Amygdala (tissue), 56 donors: ENCODE data around the gene MYO1B.

Experiments used
- DNase-seq, 56 donors: peaks; one replicate each; lab custom pipeline; 2025; lab: John Stamatoyannopoulos, UW

MYO1B gene

DNA sequence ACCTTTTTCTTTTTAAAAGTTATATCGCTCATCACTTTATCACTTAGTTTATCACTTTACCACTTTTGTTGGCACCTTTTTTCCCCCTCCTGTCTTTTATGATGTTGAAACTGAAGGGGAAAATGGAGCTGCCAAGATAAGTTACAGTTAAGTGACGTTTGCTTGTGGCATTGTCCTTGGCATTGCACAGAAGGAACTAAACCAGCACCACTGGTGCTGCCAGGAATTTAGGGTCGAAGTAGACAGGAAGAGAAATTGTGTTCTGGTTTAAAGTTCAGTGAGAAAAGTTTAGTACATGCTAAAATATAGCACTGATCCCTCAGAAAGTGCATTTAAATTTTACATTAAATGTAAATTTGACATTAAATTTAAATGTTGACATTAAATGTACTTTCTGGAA is 49.9 kb downstream of the MYO1B start:
- no peak for DNase-seq

DNA sequence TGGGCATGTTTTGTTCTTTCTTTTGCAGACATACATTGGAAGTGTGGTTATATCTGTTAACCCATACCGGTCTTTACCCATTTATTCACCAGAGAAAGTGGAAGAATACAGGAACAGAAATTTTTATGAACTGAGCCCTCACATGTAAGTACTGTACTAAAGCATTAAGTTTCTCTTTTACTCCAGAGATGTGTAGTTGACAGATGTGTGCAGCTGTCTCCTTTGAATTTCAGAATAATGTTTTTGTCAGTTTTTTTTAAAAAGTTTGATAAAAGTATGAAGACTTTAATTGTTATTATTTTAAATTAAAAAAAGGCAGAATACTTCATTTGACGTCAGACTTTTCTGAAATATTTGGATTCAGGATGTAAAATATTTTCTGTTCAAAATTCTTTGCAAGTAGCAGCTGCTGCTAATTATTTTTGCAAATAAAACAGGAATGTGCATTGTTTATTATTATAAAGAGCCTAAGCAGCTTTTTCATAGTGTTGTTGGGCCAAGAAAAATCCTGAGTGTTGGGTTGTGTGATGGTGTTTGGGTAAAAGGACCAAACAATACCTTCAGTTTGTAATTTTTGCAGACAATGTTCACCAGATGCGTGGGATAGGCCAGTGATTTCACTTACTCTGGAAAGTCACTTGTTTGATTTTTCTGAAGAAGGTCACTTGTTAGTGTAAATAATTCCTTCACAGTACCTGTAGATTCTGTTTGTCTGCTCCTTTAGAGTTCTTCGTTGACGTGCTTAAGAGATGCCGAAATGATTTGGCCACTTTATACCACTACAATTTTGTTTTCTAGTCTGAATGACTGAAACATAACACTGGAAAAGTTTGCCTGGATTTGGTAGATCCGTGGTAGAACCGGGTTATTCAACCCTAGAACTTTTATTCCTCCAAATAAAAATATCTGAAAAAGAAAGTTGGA is 51.1 kb downstream of the MYO1B start:
- DNase-seq, result no peak

DNA sequence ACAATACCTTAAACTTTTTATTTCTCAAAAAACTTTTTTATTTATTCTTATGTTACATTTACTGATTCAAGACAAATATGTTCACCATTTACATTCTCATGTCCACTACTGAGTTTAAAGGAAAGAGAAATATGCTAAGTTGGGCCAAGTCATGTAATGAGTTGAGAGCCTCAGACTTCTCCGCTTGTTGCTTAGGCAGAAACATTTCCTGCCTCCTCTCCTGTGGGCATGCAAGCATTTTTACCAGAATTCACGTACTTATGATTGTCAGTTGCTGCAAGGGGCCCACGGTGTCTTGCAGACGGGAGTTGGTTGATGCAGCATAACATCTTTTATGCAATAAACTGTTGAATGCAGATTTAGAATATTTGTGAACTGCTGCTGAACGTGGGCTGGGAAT is 51.8 kb downstream of the MYO1B start:
- DNase-seq, result no peak

DNA sequence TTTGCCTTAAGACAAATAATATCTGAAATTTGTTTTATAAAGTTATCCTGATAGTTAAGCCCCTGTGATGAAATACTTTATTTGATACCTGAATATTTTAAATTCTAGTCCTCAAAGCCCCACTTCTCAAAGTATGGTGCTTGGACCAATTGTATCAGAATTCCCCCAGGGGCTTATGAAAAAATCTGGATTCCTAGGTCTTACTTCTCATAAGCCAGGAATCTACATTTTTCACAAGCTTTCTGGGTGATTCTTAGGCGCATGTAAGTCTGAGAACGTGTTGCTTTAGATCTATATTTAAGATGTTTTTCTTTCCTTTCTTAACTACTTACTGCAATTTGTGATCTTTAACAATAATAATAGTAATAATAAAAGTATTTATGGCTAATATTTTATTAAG is 53.1 kb downstream of the MYO1B start:
- no peak for DNase-seq

DNA sequence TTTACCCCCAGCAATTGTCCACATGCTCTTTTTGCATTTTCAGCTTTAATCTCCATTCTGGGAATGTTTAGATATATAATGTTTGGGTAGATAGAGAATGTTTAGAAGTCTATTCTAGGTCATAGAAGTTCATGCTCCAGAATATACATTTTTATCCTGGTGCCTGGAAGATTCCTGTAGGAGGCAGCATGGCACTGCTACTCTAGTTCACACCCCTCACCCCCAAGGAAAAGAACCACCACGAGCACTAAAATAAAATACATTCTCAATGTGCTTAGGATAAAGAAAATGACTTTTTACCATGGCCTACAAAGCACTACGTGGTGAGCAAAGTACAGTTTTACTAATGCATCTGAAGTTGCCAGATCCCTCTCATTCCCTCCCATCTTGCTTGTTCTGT is 53.8 kb downstream of the MYO1B start:
- no peak for DNase-seq

DNA sequence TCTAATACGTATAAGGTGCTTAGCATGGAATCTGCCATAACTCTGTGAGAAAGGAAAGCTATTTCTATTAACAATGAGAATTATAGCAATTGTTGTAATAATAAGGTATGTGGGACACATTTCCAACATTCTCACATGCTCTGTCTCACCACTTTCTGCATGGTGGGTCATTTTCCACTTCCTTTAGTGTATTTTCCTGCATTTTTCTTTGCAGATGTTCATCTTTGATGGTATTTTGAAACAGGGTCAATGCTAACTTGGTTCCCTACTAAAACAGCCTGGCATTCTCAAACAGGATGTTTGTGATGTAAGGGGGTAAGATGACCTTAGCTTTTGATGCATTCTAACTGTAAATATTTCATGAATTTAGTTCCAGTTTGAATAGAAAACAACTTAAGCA is 54.7 kb downstream of the MYO1B start:
- no peak for DNase-seq

DNA sequence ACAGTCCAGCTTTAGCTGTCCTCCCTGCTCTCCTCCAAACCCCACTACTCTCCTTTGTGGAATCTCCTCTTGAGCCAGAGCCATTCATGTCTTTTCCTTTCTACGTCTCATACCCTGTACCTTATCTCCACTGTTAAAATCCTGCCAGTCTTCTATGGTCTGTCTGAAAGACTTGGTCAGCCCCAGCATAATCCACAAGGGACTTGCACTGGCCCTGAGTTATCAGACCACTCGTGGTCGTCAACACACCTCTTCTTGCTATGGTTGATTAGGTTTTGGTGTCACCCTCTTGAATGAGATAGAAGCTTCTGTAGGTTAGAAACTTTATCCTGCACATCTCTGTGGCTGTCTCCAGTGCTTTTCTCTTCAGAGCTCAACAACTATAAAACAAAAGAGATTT is 56.8 kb downstream of the MYO1B start:
- DNase-seq, result no peak

DNA sequence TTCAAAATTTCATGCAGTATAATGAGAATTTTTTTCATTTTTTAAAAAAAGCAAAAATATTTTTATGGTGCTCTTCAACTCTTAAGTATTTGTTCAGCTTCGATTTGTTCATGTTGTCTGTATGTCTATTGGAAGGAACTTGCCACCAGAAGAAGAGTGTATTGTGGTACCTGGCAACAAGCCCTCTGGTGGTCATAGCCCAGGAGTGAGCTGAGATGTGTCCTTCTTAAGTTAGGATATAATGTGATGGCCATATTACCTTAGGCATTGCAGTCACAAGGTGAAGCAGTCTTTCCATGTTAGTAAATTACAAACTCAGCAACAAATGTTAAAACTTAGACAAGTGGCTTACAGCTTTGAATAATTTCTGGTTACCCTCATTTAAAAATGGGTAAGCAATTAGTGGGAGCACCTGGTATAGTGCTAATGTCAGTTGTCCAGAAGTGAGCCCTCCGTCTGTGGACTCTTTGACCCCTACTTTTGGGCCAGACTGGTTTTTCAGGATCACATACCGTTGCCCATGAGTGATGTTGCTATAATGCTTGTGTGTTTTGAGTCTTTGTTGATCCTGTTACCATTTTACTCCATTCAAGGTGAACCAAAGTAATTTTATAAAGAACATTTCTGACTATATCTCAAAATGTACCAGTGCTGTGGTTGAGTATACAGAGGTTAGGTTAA is 57.4 kb downstream of the MYO1B start:
- no peak for DNase-seq

DNA sequence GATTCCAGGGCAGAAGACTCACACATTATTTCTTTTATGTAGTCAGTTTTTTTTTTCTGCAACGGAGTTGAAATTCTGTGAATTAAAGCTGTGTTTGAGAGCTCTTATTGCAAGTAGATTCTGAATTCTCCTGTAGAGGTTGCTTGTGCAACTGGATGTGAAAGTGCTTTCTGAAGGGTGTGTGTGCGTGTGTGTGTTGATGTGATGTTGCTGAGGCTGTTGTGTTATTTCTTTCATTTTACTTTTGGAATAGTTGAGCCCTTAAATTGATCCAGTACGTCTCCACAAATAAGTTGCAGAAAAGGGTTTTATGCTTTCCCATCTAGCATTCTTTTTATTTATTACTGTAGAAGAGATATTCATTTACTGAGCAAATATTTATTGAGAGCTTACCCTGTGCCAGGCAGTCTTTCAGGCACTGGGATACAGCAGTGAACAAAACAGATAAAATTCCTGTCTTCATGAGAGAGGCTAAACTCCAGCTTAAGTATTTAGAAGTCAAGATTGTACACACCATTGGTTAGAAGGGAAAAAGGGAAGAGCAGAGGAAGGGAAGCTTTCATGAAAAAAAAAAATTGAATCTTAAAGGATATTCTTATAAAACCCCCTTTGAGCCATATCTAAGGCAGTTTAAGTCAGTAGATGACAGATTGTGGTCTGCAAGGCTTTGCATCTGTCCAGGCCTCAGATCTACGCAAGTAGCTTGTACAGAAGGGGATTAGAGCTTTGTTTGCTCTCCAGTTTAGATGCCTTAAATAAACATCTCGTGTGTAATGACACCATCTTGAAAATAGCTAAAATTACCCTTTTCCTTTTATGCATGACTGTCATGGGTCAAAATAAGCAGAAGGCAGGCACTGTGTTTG is 58.2 kb downstream of the MYO1B start:
- DNase-seq, result no peak

DNA sequence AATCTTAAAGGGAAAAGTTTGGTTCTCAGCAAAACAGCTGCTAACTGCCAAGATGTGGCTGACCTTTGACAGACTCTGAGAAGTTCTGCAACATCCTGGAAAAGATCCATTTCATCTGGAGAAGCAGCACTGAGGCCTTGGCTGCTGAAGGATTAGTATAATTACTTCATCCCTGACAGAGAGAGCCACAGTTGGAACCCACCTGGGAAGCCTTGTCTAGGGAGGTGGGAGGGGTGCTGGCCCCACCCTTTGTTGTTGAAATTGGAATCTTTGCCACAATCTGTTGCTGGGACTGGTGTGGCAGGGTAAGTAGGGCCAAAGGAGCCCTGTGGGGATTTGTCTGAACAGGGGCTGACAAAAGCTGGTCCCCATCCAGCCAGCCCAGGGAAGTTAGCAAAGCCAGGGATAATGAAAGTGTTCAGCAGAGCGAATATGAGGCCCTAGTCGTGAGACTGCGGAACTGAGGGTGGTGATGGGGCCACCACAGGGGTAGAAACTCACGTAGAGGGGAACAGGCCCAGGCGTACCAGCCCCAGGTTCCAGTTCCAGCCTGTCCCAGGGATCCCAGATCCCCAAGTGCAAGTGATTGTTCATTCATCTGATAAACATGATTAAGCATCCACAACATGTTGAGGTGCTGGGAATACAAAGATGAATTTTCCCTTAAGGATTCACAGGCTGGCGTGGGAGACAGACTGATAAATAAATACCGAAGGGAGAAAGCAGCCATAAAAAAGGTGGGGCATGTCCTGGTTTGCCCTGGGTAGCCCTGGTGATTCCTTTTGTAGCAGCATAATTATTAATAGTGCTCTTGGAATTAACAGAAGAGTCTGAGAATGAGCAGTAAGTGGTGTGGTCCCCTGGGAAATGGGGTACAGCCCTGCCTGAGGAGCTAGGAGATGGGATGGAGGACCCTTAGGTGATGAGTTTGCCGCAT is 60.0 kb downstream of the MYO1B start:
- peak in 1 of 56 donors; percentile 2 for DNase-seq

DNA sequence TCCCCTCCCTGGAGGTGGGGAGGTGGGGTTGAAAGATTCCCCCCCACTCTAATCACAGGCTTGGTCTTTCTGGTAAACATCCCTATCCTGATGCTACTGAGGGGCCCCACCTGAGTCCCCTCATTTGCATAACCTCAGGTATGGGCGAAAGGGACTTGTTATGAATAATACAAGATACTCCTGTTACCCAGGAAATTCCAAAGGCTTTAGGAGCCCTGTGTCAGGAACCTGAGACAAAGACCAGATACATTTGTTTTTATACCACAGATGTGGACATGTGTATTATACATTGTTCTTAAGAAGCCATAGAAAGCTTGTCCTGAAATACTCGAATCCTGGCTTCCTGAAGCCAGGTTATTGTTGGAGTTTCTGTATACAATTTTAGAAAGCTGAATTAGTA is 62.8 kb downstream of the MYO1B start:
- DNase-seq, result no peak

DNA sequence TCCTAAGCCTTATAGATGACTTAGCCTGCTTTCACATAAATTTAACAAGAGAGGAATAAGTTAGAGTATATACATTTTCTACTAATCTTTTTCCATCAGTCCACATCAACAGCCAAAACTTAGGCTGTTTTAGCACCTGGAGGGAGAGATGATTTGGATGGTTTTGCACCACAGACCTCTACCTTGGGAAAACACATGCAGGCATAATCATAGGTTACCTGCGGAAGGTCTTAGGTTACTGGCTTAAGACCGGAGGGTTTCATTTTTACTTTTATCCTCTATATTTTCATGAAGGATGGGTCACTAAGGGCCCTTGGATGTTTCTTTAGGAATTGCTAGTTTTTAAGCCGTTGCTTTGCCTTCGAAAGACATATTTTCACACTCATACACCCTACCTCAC is 66.0 kb downstream of the MYO1B start:
- DNase-seq, result no peak

DNA sequence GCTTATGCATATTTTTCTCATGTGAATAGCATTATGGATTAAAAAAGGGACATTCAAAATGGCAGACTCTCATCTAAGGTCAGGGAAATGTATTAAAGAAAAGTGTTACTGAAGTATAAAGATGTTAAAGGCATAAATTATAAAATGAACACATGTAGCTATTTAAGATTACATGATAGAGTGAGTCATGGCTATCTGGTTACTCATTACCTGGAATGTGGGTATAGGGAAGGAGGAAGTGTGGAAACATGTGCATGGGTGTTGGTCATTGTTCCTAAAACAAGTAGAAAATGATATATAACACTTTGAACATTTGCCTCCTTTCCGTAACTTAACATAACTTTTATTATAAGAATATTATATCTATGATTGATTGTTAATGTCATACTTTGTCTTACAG is 66.4 kb downstream of the MYO1B start:
- DNase-seq, result no peak

DNA sequence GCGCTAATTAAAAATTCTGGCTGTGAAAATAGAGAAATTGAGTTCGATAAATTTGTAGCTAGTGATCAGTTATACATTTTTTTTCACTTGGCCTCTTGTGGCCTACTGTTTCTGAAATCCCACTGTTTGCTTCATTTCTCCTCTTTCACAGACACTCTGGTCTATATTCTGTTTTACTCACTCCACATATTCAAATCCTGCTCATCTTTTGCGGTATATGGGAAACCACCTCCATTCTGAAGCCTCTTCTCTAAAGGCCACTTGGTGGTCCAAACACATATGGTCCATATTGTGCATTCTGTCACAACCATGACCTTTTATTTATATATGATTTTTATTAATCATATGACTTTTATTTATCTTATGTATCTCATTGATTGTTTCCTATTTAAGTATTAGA is 67.0 kb downstream of the MYO1B start:
- DNase-seq, result no peak

DNA sequence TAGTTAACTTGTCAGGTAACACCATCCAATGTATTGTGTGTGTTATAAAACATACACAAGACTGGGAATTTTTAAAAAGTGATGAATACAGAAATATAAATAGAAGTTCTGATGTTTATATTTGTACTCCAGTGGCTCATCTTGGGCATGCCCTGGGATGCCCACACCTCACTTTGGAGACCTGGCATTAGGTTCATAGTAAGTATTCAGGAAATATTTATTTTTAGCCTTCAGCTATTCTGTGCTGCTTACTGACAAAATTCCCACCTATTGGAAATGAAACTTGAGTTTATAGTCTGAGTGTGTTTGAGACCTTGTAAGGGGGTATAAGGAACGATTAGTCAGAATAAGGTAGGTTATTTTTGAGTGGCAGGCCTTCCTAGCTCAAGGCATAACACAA is 67.5 kb downstream of the MYO1B start:
- DNase-seq, result no peak

DNA sequence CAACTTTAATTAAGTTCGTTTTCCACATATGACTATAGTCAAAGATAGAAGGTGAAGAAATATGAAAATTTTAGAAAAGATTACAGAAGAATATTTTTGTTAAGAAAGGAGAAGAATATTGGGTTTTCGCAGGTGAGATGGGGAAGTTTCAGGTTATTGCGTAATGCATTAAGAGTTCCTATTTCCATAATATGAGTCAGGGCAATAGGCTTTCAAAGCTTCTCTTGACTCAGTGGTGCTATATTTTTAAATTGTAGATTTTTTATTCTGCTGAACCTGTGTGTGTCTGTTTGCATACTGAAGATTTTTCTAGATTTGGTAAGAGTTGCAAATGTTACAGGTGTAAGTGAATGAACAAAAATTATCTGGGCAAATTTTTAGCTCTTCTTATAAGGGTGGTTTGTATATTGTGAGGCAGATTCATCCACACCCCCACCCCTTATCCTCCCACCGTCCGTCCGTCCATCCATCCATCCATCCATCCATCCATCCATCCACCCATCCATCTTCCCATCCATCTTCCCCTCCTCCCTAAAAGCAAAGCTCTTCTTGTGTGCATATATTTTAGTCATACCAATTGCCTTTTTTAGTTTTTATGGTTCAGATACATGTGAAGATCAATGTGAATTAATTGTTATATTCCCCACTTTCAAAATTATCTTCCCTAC is 69.6 kb downstream of the MYO1B start:
- DNase-seq, result no peak

DNA sequence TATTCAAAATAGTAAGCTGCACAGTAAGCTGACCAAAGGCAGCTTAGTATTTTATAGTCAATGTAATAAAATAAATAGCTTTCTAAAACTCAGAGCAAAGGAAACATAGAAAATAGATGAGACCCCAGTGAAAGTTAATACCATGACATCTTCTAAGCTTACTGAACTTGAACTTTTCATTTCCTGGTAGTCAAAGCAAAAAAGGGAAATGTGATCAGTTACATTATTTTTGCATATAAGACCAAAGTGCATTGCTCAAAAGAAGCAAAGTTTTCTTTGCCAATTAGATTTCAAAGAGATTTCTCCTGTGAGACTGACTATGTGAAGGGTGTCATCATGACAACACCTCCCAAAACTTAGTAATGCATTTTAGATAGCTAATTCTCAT is 70.2 kb downstream of the MYO1B start:
- DNase-seq, result no peak

DNA sequence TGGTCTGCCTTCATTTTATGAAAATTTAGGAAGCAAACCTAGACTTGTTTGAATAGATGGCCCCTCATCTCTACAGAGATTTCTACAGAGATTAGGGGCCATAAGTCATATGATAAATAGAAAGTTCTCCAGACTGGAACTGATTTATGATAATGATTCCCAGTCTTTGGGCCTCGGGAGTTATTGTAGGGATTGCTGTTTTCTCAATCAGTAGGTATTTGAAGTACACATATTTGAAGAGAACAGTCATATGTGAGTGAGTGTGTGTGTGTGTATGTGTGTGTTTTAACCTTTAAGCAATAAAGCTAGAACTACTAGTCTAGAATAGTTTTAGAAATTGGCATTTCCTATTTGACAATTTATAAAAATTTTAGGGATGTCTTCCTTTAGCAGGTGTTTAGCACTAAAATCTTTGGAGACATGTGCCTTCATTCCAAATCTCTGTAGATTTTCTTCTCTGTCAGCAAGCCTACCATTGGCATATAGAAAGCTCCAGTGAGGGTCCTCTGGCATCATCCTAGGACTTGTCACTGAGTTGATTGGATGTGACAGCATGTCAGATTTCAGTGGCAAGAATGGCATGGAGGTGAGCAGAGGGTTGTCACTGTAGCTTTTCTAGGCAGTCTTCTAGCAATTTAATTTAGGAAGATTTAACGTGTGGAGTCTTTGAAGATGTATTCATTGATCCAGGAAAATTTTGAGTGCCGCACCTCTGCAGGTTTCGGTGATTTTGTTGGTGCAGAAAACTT is 71.2 kb downstream of the MYO1B start:
- DNase-seq, result no peak
